ENCODE data around the gene SLC16A3. TPM values are rescaled to one million over a fixed set of nuclear protein-coding genes. Genes with fewer than 3 reads are reported as not detected.
A peak's percentile ranks its signal among the peaks of the same experiment; 100 is the strongest.

The SLC16A3 gene
- total RNA-seq, 1 donor from 2014 or later, result 21.1 TPM

GRCh38 chr17:82225368-82226029 is 3.3 kb upstream of the SLC16A3 start:
- no peaks in the 10 kb centered on the region for H3K36me3 ChIP-seq
- no peak for DNase-seq (ENCODE audit: extremely low spot score in 2 of 2)
- intact Hi-C loops (cut with DNase I), result no loop called here
- H3K27ac ChIP-seq, result no peak overlapping the region
- TF ChIP-seq POLR2AphosphoS5 (IDR thresholded peaks at IDR 0.05; ENCODE audit: insufficient read depth in 1 of 2, low read depth in 1 of 2) (no peak), POLR2A (IDR thresholded peaks at IDR 0.05) (no peak)
- TF ChIP-seq, protein P1, sequence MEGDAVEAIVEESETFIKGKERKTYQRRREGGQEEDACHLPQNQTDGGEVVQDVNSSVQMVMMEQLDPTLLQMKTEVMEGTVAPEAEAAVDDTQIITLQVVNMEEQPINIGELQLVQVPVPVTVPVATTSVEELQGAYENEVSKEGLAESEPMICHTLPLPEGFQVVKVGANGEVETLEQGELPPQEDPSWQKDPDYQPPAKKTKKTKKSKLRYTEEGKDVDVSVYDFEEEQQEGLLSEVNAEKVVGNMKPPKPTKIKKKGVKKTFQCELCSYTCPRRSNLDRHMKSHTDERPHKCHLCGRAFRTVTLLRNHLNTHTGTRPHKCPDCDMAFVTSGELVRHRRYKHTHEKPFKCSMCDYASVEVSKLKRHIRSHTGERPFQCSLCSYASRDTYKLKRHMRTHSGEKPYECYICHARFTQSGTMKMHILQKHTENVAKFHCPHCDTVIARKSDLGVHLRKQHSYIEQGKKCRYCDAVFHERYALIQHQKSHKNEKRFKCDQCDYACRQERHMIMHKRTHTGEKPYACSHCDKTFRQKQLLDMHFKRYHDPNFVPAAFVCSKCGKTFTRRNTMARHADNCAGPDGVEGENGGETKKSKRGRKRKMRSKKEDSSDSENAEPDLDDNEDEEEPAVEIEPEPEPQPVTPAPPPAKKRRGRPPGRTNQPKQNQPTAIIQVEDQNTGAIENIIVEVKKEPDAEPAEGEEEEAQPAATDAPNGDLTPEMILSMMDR (IDR thresholded peaks at IDR 0.05), result no peak
- no peaks in the 10 kb centered on the region for H3K9me3 ChIP-seq
- peaks cover 15% of the 10 kb centered on the region for H3K4me1 ChIP-seq
- H3K4me3 ChIP-seq, result no peak overlapping the region
- no peaks in the 10 kb centered on the region for H3K27me3 ChIP-seq

DNA sequence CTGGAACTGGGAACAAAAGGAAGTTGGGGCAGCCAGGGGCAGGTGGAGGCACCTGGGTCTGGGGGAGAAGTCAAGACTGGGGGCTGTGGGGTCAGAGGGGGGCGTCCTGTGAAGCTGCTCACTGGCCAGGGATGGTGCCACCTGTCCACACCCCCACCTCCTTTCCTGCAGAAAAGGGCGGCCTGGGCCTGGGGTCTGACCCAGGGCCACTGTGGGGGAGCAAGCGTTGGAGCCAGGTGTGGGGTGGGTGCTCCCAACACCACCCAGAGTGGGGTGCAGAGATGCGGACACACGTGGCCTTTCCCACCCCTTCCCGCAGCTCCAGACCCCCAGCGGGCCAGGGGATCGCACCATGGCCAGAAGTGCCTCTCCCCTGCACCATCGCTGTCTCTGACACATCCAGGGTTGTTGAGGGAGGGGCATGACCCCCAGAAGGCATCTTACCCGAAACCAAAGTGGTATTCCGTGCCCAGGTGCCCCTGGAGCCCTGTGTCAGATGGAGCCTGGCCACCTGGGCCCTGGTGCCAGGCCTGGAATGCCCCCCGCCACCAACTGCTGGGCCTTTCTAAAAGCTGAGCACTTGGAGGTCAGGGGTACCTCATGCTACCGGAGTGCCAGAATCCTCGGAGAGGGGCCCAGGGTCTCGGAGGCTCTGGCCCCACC is 2.6 kb upstream of the SLC16A3 start:
- no peaks in the 10 kb centered on the region for H3K36me3 ChIP-seq
- intact Hi-C loops (cut with DNase I), result no loop called here
- H3K27me3 ChIP-seq, result no peaks in the 10 kb centered on the region
- peaks cover 21% of the 10 kb centered on the region for H3K4me1 ChIP-seq
- H3K4me3 ChIP-seq, result no peak overlapping the region
- DNase-seq (ENCODE audit: extremely low spot score in 2 of 2), result no peak
- no peak overlapping the region for H3K27ac ChIP-seq
- H3K9me3 ChIP-seq, result no peaks in the 10 kb centered on the region
- TF ChIP-seq POLR2AphosphoS5 (IDR thresholded peaks at IDR 0.05; ENCODE audit: insufficient read depth in 1 of 2, low read depth in 1 of 2) (no peak), POLR2A (IDR thresholded peaks at IDR 0.05) (no peak)
- TF ChIP-seq, protein P1 (IDR thresholded peaks at IDR 0.05), result no peak

DNA sequence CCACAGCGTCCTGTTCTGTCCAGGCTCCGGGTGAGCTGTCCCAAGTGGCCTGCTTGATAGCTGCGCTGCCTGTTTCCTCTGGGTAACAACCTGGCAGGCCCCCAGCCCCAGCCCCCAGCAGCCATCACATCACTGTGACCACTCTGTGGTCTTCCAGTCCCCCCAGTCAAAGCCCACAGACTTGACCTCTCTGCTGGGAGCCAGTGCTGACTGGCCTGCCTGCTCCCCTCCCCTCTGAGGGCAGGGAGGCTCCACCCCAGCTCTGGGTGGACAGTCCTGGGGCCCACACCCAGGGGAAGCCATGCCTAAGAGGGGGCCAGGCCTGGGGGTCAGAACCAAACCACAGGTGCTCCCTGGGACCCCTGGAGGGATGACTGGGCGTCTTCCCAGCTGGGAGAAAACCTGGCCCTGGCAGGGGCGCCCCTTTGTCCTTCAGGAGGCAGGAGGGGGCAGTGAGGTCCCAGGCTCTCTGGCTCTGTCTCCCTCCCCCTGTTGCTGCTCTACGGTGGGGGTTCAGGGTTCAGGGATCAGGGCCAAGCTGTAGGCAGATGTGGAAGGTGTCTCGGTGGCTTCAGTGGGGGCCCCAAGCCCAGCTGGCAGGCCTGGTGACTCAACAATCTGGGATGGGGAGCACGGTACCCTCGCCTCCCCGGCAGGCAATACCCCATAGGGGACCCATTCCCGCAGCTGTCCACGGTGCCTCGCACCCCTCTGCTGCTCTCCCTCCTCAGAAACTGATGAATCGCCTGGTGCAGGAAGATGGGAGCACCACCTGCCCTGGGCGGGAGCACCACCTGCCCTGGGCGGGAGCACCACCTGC is 1.8 kb upstream of the SLC16A3 start:
- Histone ChIP-seq H3K4me3 (no peak overlapping the region), H3K27me3 (no peaks in the 10 kb centered on the region), H3K4me1 (peaks cover 28% of the 10 kb centered on the region), H3K9me3 (no peaks in the 10 kb centered on the region), H3K27ac (no peak overlapping the region), H3K36me3 (no peaks in the 10 kb centered on the region)
- intact Hi-C loops (cut with DNase I), result no loop called here
- no peak for DNase-seq (ENCODE audit: extremely low spot score in 2 of 2)
- TF ChIP-seq POLR2AphosphoS5 (IDR thresholded peaks at IDR 0.05; ENCODE audit: insufficient read depth in 1 of 2, low read depth in 1 of 2) (no peak), POLR2A (IDR thresholded peaks at IDR 0.05) (no peak)
- TF ChIP-seq, protein P1 (IDR thresholded peaks at IDR 0.05), result no peak

- Histone ChIP-seq H3K27ac (peak overlapping the region; percentile 93), H3K4me1 (peaks cover 36% of the 10 kb centered on the region), H3K4me3 (peak overlapping the region; percentile 53 to 63), H3K36me3 (no peaks in the 10 kb centered on the region), H3K9me3 (no peaks in the 10 kb centered on the region), H3K27me3 (no peaks in the 10 kb centered on the region)
- TF ChIP-seq, protein P1 (IDR thresholded peaks at IDR 0.05), result no peak
- TF ChIP-seq POLR2AphosphoS5 (IDR thresholded peaks at IDR 0.05; ENCODE audit: insufficient read depth in 1 of 2, low read depth in 1 of 2), result no peak
- no peak for TF ChIP-seq POLR2A (IDR thresholded peaks at IDR 0.05)
- no peak for DNase-seq (ENCODE audit: extremely low spot score in 2 of 2)
- intact Hi-C loops (cut with DNase I), result no loop called here
Observed at GRCh38 chr17:82227629-82228277, 1.1 kb upstream of the SLC16A3 start.

Measured in vagina (tissue), 2 donors.